H9 (cell line): ENCODE data around the gene RYR3. TPM values are rescaled to one million over a fixed set of nuclear protein-coding genes. Genes with fewer than 3 reads are reported as not detected.

ENCODE experiments used
- DNase-seq: peaks from one replicate; pipeline ENCODE4 v3.0.0-alpha.2; 2017
- H2AFZ ChIP-seq: one replicate; pipeline ENCODE4 v1.6.1; 2013; ENCODE audit warnings: mild to moderate bottlenecking, low read length, control low read depth, moderate library complexity
- H2AK5ac ChIP-seq: 2 replicates; pipeline ENCODE4 v1.6.1; 2013; ENCODE audit warnings: low read length, control low read depth, mixed read lengths; ENCODE audit not compliant: insufficient read length
- H2BK120ac ChIP-seq: one replicate; pipeline ENCODE4 v1.6.1; 2013; ENCODE audit warnings: low read depth, mild to moderate bottlenecking, low read length, control low read depth, inconsistent platforms; ENCODE audit not compliant: poor library complexity, severe bottlenecking
- H2BK12ac ChIP-seq: 2 replicates; pipeline ENCODE4 v1.6.1; 2013; ENCODE audit warnings: low read length, control low read depth, mixed read lengths, low read depth; ENCODE audit not compliant: insufficient read length
- H2BK15ac ChIP-seq: 2 replicates; pipeline ENCODE4 v1.6.1; 2013; ENCODE audit warnings: low read depth, low read length, control low read depth
- H2BK20ac ChIP-seq: one replicate; pipeline ENCODE4 v1.6.1; 2013; ENCODE audit warnings: low read depth, mild to moderate bottlenecking, low read length, control low read depth, inconsistent platforms; ENCODE audit not compliant: poor library complexity, severe bottlenecking
- H2BK5ac ChIP-seq: 2 replicates; pipeline ENCODE4 v1.6.1; 2013; ENCODE audit warnings: low read length, control low read depth, mixed read lengths; ENCODE audit not compliant: insufficient read length
- H3K14ac ChIP-seq: 2 replicates; pipeline ENCODE4 v1.6.1; 2013; ENCODE audit warnings: low read length, control low read depth; ENCODE audit not compliant: insufficient read depth
- H3K18ac ChIP-seq: 2 replicates; pipeline ENCODE4 v1.6.1; 2013; ENCODE audit warnings: low read depth, mild to moderate bottlenecking, mixed read lengths, low read length, control low read depth; ENCODE audit not compliant: insufficient read length
- H3K23ac ChIP-seq: 2 replicates; pipeline ENCODE4 v1.6.1; 2013; ENCODE audit warnings: low read length, control low read depth, mixed read lengths, low read depth; ENCODE audit not compliant: insufficient read length
- H3K23me2 ChIP-seq: 2 replicates; pipeline ENCODE4 v1.6.1; 2013; ENCODE audit warnings: low read depth, mild to moderate bottlenecking, mixed read lengths, low read length, control low read depth; ENCODE audit not compliant: insufficient read length, poor library complexity, severe bottlenecking
- H3K27ac ChIP-seq: 2 replicates; pipeline ENCODE4 v1.5.1; 2013; ENCODE audit warnings: low read length, control low read depth, mixed read lengths, low read depth; ENCODE audit not compliant: insufficient read length
- H3K27me3 ChIP-seq: 2 replicates; pipeline ENCODE4 v1.6.1; 2013; ENCODE audit warnings: low read length, control low read depth, inconsistent platforms; ENCODE audit not compliant: insufficient read depth
- H3K4ac ChIP-seq: 2 replicates; pipeline ENCODE4 v1.6.1; 2013; ENCODE audit warnings: low read depth, mild to moderate bottlenecking, control low read depth, inconsistent platforms, low read length, moderate library complexity
- H3K4me1 ChIP-seq: 2 replicates; pipeline ENCODE4 v1.6.1; 2013; ENCODE audit warnings: low read length, control low read depth, inconsistent platforms; ENCODE audit not compliant: insufficient read depth
- H3K4me2 ChIP-seq: 2 replicates; pipeline ENCODE4 v1.6.1; 2013; ENCODE audit warnings: low read length, control low read depth, mixed read lengths; ENCODE audit not compliant: insufficient read length, insufficient read depth
- H3K56ac ChIP-seq: 2 replicates; pipeline ENCODE4 v1.6.1; 2013; ENCODE audit warnings: low read depth, mild to moderate bottlenecking, mixed read lengths, low read length, control low read depth; ENCODE audit not compliant: insufficient read length
- H3K79me1 ChIP-seq: 2 replicates; pipeline ENCODE4 v1.6.1; 2013; ENCODE audit warnings: low read depth, mild to moderate bottlenecking, moderate library complexity, low read length, control low read depth, inconsistent platforms; ENCODE audit not compliant: insufficient read depth, poor library complexity, severe bottlenecking
- H3K79me2 ChIP-seq: 2 replicates; pipeline ENCODE4 v1.6.1; 2013; ENCODE audit warnings: low read length, control low read depth, inconsistent platforms; ENCODE audit not compliant: insufficient read depth
- H3K9ac ChIP-seq: 2 replicates; pipeline ENCODE4 v1.6.1; 2013; ENCODE audit warnings: low read length, control low read depth, mixed read lengths; ENCODE audit not compliant: insufficient read length; ENCODE audit errors: extremely low read depth
- H3K9me3 ChIP-seq: one replicate; pipeline ENCODE4 v1.6.1; 2013; ENCODE audit warnings: low read depth, low read length, inconsistent platforms; ENCODE audit not compliant: control insufficient read depth
- H3T11ph ChIP-seq: one replicate; pipeline ENCODE4 v1.6.1; 2013; ENCODE audit warnings: mild to moderate bottlenecking, low read length, control low read depth, inconsistent platforms
- H4K20me1 ChIP-seq: one replicate; pipeline ENCODE4 v1.6.1; 2013; ENCODE audit not compliant: control insufficient read depth, insufficient read length, insufficient read depth
- H4K5ac ChIP-seq: 2 replicates; pipeline ENCODE4 v1.6.1; 2013; ENCODE audit warnings: low read depth, mild to moderate bottlenecking, mixed read lengths, low read length, control low read depth; ENCODE audit not compliant: insufficient read length
- H4K8ac ChIP-seq: replicated peaks from 2 replicates; pipeline ENCODE4 v1.6.1; 2013; ENCODE audit warnings: low read length, control low read depth, mixed read lengths, low read depth; ENCODE audit not compliant: insufficient read length
- H4K91ac ChIP-seq: 2 replicates; pipeline ENCODE4 v1.6.1; 2013; ENCODE audit warnings: low read depth, mild to moderate bottlenecking, moderate library complexity, mixed read lengths, low read length, control low read depth; ENCODE audit not compliant: insufficient read length
- H3K27ac Mint-ChIP-seq, 3 experiments: 2 replicates in 2 of 3; 3 replicates in 1 of 3; pipeline ENCODE4 v1.8.0; 2020 to 2021; ENCODE audit warnings: mixed read lengths in 3 of 3, mild to moderate bottlenecking in 1 of 3, moderate library complexity in 1 of 3
- H3K27me3 Mint-ChIP-seq: 2 replicates; pipeline ENCODE4 v1.8.0; 2021; ENCODE audit warnings: low read depth, mild to moderate bottlenecking, moderate library complexity, mixed read lengths
- H3K36me3 Mint-ChIP-seq, 3 experiments: 2 replicates in 2 of 3; 3 replicates in 1 of 3; pipeline ENCODE4 v1.8.0; 2020 to 2021; ENCODE audit warnings: low read depth in 3 of 3, mixed read lengths in 3 of 3; ENCODE audit not compliant: insufficient read depth in 1 of 3
- H3K4me1 Mint-ChIP-seq, 2 experiments: 2 replicates each; pipeline ENCODE4 v1.8.0; 2020; ENCODE audit warnings: mixed read lengths in 2 of 2
- H3K4me3 Mint-ChIP-seq, 2 experiments: 2 replicates in 1 of 2; 3 replicates in 1 of 2; pipeline ENCODE4 v1.8.0; 2020 to 2021; ENCODE audit warnings: mild to moderate bottlenecking in 2 of 2, mixed read lengths in 2 of 2, moderate library complexity in 1 of 2
- H3K9me3 Mint-ChIP-seq, 2 experiments: 2 replicates in 1 of 2; 3 replicates in 1 of 2; pipeline ENCODE4 v1.8.0; 2020; ENCODE audit warnings: mild to moderate bottlenecking in 2 of 2, mixed read lengths in 2 of 2, moderate library complexity in 1 of 2
- CTCF ChIP-seq: fragments of 200-600 bp; sonication (generic); conservative IDR thresholded peaks from 3 replicates; pipeline ENCODE4 v1.8.0; 2021; ENCODE audit warnings: antibody characterized with exemption, mild to moderate bottlenecking
- WGBS: extraction: QIAGEN DNeasy Blood & Tissue Kit; methylation state at CpG from one replicate; pipeline ENCODE4 v1.1.7; 2013; ENCODE audit warnings: missing lambda C conversion rate, low lambda C conversion rate, mixed read lengths; ENCODE audit not compliant: insufficient read length; ENCODE audit errors: extremely low coverage; 5-methylcytosine and 5-hydroxymethylcytosine counted together
- total RNA-seq: library from RNA; stranded (reverse); gene quantifications from 2 replicates; pipeline ENCODE4 v1.2.1, GENCODE V29; 2021

Gene RYR3
- total RNA-seq, 1 experiment from 2014 or later, result 0.85 TPM

DNA sequence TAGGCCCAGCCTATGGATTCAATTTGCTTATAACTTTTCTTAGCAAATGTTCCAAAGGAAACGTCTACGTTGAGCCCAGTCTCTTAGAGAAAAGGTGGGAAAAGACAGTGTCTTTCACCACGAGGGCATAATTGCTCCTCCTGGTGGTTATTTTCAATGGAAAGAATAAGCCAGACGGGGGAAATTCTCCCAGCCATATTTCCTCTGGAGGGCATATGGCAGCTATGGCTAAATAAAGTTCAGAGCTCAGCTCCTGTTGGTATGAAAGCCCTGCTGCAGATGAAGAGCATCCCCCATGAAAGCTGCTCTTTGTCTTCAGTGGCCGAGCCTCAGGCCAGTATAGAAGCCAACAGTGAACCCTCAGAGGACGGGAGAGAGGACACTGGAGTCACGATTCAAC lies 297.9 kb downstream of the RYR3 start:
- peak; percentile 68 for TF ChIP-seq CTCF
- no peaks in the 10 kb centered on the region for H3K4me1 ChIP-seq
- H3K23ac ChIP-seq, result no peak overlapping the region

More for the DNA sequence above, 297.9 kb downstream of the RYR3 start:
- Histone ChIP-seq H3K14ac (no peak overlapping the region), H3K9ac (no peak overlapping the region), H2BK5ac (no peak overlapping the region), H3K4ac (no peak overlapping the region), H2BK12ac (no peak overlapping the region), H3K27ac (no peak overlapping the region), H2AFZ (no peak overlapping the region), H4K5ac (no peak overlapping the region), H3K27me3 (no peaks in the 10 kb centered on the region), H2BK20ac (no peak overlapping the region), H4K8ac (no peak overlapping the region), H2BK15ac (no peak overlapping the region), H4K20me1 (no peaks in the 10 kb centered on the region), H3K79me2 (no peaks in the 10 kb centered on the region), H2BK120ac (no peak overlapping the region), H3T11ph (no peak overlapping the region), H3K79me1 (no peaks in the 10 kb centered on the region), H3K9me3 (no peaks in the 10 kb centered on the region), H3K4me2 (no peak overlapping the region), H3K23me2 (no peaks in the 10 kb centered on the region), H3K56ac (no peak overlapping the region), H4K91ac (no peak overlapping the region), H3K18ac (no peak overlapping the region), H2AK5ac (no peak overlapping the region)
- Mint-ChIP-seq H3K4me1 (peaks cover 8% of the 10 kb centered on the region in 2 experiments), H3K27ac (no peak overlapping the region), H3K36me3 (no peaks in the 10 kb centered on the region), H3K9me3 (no peaks in the 10 kb centered on the region), H3K27me3 (peaks cover 7% of the 10 kb centered on the region), H3K4me3 (no peak overlapping the region)
- WGBS, result no CpG with 5 or more reads among the region's 7 CpGs
- DNase-seq, result no peak
